GM19395 (cell line): ENCODE data around the gene PLEKHG3.

Source experiments
- ATAC-seq: cut with Tn5 transposase; IDR thresholded peaks from one replicate; pipeline ENCODE4 v1.9.1; 2021; ENCODE audit warnings: mild to moderate bottlenecking, moderate library complexity; ENCODE audit not compliant: unreplicated experiment

Gene PLEKHG3

DNA sequence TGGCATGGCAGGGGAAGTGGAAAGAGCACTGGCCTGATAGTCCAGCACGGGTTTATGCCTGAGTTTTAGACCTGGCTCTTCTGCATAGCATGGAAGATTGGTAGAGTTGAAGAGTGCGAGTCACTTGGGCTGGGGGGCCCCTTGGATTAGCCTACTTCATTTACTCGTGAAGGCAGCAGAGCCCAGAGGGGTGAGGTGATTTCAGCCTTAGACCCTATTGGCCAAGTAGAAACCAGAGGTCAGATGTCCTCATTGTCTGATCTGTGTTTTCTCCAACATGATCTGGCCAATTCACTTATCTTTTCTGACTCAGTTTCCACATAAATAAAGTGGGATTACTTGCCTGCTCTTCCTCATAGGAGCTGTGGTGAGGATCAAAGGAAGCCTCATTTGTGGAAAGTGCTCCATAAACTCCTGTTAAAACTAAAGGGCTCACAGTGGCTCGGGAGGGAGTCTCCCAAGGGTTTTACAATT, 1.9 kb downstream of the PLEKHG3 start:
- no peak for ATAC-seq

GRCh38 chr14:64706593-64707193, 2.5 kb downstream of the PLEKHG3 start:
- no peak for ATAC-seq

GRCh38 chr14:64707661-64708060, 3.4 kb downstream of the PLEKHG3 start:
- no peak for ATAC-seq

DNA sequence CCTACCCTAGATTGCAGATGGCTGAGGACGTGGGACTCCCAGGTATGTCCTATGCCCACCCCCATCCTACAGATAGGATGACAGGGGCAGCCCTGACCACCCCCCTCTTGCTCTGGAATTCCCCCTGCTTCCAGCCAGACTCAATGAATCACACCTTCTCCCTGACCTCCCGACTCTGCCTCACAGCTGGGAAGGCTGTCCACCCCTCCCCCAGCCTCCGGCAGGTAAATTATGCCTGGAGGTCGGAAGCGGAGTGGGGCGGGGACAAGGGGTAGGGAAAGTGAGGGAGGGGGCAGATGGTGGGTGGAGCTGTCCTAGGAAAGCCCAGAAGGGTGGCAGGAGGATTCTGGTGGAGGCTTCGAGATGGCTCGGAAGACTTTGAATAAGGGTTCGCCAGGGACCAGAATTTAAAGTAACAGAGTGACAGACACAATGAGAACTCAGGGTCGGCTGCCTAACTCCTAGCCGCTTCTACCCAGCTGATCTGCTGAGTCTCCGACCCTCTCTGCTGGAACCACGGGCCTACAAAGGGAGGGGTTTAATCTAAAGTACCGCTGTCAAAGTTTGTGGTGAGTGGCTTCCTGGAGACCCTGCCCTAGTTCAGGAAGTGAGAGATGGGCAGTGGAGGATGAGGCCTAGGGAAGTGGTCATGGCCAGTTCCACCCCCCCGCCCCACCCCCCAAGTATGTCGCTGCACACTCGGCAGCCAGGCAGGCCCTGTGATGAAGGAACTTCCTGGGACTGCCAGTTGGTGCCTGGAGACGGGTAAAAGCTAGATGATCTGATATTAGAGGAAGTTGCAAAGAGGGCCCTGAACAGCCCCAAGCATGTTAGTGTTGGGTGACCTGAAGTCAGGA, 4.2 kb downstream of the PLEKHG3 start:
- no peak for ATAC-seq

DNA sequence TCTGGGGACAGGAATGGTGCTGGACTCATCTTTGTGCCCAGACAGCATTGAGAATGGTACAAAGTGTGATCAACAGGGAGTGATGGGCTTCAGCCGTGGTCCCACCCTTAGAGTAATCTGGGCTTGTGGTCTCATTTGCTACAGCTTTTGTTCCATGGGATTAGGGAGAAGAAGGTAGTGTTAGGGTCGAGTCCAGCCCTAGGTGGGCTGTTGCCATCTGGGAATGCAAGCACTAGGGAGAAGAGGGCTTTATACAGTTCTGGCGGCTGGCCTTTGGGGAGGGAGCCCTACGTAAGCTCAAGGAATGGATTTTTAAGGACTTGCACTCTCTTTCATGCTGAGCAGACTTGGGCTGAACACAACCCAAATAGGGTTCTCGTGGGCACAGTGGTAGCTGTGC, 4.9 kb downstream of the PLEKHG3 start:
- ATAC-seq: no peak

GRCh38 chr14:64711039-64711438, 6.8 kb downstream of the PLEKHG3 start:
- ATAC-seq: no peak

- ATAC-seq: no peak
These were observed 9.5 kb downstream of the PLEKHG3 start for GRCh38 chr14:64713677-64714076.

DNA sequence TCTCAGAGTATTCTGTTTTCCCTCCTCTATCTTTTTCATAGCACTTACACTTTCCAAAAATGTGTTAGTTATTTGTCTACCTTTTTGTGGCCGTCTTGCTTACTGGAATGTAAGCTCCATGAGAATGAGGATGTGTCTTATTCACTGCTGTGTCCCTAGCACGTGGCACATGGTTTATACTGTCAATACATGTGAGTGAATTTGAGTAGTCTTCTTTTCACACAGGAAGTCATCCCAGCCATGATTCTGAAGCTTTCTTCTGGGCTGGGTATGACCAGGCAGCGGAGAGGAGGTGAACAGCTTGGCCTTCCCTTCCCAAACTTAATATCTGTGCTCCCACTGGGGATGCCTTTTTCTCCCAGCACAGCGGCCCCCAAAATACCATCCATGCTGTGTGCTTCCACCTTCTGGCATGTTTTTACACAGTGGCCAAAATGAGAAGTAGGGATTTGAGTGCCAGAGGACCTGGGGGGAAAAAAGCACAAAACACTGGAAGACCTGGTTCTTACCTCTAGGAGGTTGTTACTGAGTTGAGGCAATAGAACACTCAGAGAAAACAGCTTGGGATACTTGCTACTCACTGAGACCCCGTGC, 10.3 kb downstream of the PLEKHG3 start:
- no peak for ATAC-seq

- no peak for ATAC-seq
These were observed 11.0 kb downstream of the PLEKHG3 start for GRCh38 chr14:64715146-64715627.

DNA sequence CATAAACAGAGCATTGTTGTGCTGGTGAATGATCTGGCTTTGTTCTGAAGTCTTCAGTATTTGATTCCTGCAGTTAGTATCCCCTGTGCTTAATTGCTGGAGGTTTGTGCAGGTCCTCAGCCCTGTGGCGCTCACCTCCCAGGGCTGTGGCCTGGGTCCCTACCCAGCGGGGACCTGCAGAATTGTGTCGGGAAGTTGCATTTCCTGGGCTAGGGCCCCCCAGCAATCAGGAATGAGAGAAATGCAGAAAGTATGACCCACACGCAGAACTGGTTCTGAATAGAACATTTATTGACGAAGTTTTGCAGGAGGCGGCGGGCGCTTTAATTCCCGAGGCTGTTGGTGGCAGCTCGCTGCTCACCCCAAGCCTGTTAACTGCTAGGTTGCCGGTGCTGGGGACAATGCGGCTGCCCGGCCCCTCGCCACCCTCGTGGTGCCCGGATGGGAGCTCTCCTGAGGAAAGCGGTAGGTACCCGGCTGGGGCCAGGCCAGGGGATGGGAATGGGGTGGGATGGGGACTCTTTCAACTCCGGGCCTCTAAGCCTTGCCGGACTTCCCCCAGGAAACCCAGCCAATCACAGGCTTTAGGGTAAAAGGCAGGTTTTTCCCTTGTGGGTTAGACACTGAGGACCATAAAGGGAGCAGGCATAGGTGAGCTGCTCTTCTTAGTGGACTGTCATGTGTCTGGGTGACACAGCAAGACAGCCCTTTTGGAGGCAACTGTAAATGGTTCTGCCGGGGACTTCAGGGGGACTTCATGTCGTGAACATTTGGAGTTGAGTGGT, 11.6 kb downstream of the PLEKHG3 start:
- ATAC-seq: no peak

DNA sequence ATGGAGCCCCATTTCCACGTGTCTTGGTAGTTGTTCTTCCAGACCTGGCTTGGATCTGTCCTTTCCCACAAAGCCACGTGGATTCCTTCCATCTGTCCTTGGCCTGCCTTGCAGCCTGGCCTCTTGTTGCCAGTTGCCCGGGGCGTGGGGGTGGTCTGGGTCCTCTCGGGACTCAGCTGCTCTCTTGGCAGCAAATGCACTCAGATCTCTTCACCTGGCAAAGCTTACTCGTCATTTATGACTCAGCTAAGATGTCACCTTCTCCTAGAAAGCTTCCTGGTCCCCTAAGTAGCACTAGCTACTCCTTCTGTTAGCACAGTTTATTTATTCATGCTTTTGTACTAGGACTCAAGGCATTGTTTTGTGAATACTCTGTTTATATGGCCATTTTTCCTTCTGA, 13.6 kb downstream of the PLEKHG3 start:
- no peak for ATAC-seq

- ATAC-seq: no peak
These were observed 14.5 kb downstream of the PLEKHG3 start for GRCh38 chr14:64718762-64719161.

DNA sequence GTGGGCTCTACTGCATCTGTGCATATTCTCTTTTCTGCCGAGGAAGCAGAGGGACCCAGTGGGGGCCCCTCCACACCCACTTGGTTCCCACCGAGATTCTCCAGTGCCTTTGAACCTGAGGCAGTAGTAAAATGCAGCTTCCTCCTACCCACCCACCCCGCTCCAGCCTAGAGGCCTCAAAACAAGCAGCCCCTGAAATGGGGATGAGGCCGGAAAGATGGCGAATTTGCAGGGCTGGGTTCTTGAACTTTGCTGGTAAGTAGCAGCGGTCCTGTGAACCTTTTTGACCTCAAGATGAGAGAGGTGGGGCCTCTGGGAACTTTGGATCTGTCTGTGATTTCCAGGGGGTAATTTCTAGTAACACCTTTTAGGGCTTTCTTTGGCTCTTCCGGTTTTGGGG, 15.4 kb downstream of the PLEKHG3 start:
- ATAC-seq: no peak

GRCh38 chr14:64720131-64720576, 15.9 kb downstream of the PLEKHG3 start:
- ATAC-seq: no peak

GRCh38 chr14:64721391-64721791, 17.2 kb downstream of the PLEKHG3 start:
- ATAC-seq: no peak

DNA sequence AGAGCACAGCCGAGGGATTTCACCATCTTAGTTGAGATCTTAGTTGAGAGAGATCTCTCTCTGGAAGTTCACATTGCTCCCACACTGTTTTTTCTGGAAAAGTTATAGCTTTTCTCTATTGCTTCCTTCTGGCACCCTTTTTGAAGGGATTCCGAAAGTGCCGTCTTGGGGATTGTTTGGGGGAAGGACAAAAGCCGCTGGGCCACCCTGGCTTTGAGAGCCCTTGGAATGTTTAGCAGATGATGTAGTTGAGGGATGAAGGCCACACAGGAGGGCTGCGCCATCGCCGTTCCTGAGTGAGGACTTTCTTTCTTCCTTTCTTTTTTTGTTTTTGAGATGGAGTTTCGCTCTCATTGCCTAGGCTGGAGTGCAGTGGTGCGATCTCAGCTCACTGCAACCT, 17.7 kb downstream of the PLEKHG3 start:
- no peak for ATAC-seq

GRCh38 chr14:64722842-64723447, 18.7 kb downstream of the PLEKHG3 start:
- no peak for ATAC-seq

- no peak for ATAC-seq
These were observed 19.7 kb downstream of the PLEKHG3 start for GRCh38 chr14:64723691-64724577.

DNA sequence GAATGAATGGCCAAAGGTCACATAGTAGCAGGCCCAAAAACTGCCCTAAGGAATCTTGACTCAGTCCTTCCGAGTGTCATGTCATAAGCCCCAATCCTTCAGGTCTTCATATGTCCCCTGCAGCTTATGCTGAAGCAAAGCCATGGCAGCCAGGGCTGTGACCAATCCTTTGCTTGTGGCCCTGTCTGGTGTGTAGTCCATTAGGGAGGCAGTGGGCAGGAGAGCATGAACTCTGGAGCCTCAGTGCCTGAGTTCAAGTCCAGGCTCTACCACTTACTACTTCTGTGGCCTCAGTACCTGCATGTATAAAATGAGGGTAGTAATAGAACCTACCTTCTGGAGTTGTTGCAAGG, 20.3 kb downstream of the PLEKHG3 start:
- no peak for ATAC-seq
